Activated CD4-positive, alpha-beta T cell treated with anti-CD3 and anti-CD28 coated beads, Interleukin-2, Interleukin-4, amounts not matched to agents 100 ng/mL and 50 ng/mL, durations not matched to agents 16 hours and 8 hours (primary cell): Measurements from ENCODE around the gene SYDE1.

ENCODE experiments used
- DNase-seq: peaks from one replicate; pipeline ENCODE4 v3.0.0-alpha.2; 2020; ENCODE audit warnings: low spot score

The SYDE1 gene

DNA sequence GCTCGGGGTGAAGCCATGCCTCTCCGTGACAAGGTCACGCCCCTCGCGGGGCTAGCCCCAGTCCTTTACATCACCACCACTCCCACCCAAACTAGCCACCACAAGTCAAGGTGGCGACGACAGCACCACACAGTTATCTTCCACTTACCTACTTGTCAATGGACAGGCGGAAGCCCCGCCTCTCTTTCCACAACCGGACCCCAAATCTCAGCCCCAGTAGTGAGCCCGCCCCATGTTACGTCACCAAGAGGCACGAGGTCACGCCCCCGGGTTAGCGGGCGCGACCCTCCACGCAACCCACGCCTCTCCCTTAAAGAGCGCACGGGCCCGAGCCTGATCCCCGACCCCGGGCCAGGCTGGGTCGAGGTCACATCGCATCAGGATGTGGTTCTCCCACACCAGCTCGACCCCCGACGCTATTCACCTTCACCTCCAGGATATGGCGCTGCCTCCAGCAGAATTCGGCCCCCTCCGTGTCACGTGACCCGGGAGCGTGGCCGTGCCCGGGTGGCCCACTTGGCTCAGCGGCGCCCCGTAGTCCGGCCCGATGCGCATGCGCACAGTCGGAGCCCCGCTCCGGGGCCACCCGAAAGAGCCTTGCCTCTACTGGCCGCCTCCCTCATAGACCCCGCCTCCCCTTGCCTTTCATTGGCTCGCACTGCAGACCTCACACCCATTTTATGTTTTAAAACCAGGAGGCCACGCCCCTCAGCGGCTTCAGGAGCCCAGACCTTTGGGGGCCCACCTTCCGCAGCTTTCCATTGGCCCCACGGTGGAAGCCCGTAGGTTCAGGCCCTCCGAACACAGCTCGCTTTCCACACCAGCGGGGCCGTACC is 18.2 kb downstream of the SYDE1 start:
- peak; percentile 98 for DNase-seq

DNA sequence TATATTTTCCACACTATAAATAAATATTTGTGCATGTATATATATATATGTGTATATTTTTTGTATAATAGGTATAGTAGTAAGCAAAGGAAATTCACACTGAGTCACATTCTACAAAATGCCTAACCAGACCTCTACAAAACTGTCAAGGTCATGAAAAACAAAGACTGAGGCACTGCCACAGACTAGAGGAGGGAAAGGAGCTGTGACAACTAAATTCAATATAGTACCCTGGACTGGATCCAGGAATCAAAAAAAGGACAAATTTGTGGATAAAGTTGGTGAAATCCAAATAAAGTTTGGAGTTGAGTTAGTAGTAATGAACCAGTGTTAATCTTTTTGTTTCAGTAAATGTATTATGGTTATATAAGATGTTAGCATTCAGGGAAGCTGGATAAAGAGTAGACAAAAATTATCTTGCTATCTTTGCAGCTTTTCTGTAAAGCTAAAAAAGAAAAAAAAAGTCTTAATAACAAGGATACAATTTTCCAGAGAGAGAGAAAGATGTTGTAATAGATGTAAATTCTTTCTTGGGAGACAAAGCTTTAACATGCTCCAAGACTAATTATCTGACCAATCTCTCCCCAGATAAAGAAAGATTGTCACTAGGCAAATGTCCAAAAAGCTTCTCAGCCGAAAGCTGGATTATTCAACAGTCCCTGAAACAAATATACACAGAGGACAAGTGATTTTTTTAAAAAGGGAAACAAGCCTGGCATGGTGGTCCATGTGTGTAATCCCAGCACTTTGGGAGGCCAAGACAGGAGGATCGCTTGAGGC is 19.1 kb downstream of the SYDE1 start:
- no peak for DNase-seq

DNA sequence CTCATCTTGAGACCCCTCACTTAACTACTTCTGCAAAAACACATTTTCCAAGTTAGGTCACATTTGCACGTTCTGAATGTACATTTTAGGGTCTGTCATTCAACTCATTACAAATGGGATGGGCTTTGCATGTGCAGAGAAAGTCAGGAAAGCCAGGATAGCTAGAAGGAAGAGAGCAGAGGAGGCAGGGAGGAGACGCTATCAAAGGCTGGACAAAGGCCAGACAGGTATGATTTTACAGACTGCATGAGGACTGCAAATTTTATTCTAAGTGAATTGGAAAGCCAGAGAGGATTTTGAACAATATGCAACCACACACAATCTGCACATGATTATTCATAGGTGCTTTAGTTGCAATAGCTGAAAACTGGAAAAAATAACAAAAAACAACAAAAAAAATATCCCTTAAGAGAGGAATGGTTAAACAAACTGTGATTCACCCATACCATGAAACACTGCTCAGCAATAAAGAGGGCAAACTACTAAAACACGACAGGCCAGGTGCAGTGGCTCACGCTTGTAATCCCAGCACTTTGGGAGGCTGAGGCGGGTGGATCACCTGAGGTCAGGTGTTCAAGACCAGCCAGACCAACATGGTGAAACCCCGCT is 21.1 kb downstream of the SYDE1 start:
- no peak for DNase-seq

DNA sequence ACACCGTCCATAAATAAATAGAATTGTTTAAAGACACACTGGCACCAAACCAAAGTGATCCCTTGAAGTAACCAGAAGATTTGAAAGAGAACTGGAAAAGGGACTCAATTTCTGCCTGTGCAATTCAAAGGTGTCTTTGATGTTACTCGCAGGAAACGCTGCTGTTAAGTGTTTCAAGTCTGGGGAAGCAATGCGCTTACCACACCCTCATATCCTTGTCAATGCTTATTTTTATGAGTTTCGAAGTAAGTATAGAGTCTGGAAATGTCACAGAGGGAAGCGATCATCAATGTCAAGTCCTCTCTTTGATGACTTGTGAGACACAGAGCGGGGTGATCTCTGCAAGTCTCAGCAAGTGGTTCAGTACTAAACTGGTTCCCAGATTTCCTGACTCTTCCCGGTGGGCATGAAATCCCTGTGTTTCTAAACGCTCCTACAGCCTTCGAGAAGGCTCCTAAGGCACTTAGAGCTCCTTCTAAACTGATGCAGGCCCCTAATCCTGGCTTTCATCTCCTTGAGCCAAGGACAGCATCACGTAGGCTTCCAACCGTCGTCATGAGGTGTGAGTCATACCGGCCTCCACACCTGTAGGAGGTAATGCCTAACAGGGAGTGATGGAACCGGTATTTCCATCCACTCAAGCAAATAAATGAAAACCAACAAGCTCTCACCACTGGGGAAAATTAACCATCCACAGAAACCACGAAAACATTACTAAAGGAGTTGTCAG is 22.8 kb downstream of the SYDE1 start:
- no peak for DNase-seq

DNA sequence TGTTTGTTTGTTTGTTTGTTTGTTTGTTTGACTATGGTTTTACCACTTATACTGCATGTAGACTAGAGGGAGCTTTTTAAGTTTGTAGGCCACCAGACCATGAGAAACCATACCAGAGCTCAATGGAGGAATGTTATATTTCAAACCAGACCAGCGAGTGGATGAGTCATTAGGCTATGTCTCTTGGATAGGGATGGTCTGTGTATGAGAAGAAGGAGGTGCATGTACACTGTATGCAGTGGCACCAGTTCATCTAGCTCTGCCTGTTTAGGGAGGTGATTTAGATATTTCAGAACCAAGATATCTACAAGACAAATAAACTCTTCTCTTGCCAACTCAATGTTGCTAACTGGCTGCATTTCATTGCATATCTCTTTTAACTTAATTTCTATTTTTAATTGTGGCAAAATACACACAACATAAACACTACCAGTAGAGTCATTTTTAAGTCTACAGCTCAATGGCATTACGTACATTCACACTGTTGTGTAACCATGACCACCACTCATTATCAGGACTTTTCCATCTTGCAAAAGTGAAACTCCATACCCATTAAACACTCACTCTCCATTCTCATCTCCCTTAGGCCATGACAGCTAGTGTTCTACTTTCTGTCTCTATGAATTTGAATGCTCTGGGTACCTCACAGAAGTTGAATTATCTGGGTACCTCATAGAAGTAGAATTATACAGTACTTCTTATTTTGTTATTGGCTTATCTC is 29.2 kb downstream of the SYDE1 start:
- no peak for DNase-seq

DNA sequence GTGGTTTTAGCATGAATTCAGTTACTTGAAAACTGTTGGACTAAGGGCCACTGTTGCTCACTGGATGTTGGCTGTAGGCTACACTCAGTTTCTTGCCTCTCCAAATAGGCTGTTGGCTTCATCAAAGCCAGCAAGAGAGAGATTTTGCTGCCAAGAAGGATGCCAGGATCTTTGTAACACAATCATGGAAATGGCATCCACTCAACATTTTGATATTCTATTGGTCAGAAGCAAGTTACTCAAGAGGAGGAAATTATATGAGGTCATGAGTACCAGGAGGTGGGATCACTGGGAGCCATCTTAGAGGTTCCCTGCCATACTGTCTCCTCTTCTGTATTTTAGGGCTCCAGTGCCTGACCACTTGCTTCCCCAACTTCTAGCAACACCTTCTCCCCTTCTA is 30.6 kb downstream of the SYDE1 start:
- DNase-seq, result no peak

DNA sequence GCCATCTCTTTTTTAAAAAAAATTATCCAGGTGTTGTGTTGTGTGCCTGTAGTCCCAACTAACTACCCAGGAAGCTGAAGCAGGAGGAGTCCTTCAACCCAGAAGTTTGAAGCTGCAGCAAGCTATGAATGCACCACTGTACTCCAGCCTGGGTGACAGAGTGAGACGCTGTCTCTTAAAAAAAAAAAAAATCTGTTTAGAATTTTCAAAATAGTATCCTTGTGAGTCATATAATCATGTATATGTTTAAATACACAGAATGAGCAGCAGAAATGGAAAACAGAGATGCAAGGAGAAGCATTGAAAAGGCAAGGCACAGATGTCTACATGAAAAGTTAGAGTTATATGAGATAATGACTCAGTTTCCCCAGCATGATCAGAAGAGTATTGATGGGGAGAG is 31.2 kb downstream of the SYDE1 start:
- DNase-seq, result no peak

DNA sequence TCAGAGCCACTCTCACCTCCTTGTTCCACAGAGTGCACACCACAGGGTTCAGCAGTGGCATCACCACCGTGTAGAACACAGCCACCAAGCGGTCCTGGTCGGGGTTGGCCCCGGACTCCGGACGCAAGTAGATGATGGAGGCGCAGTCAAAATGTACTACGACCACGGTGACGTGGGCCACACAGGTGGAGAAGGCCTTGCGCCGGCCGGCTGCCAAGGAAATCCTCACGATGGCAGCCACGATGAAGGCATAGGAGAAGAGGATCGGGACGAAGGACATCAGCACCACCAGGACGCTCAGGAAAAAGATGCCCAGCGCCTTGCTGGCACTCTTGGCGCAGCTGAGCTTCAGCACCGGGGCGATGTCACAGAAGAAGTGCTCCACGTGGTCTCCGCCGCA is 33.9 kb downstream of the SYDE1 start:
- no peak for DNase-seq

DNA sequence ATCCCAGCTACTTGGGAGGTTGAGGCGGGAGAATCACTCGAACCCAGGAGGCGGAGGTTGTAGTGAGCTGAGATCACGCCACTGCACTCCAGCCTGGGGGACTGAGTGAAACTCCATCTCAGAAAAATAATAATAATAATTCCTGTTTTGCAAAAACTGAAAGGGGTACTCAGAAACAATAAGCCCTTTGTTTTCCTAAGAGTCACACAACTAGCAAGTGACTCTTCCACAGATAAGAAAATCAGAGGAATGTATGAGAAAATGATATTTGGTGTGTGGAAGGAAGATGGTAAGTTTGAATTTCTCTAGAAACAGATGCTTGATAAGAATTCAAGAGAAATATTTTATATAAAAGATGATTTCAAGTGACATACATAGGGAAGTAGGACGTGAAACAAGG is 35.1 kb downstream of the SYDE1 start:
- no peak for DNase-seq

DNA sequence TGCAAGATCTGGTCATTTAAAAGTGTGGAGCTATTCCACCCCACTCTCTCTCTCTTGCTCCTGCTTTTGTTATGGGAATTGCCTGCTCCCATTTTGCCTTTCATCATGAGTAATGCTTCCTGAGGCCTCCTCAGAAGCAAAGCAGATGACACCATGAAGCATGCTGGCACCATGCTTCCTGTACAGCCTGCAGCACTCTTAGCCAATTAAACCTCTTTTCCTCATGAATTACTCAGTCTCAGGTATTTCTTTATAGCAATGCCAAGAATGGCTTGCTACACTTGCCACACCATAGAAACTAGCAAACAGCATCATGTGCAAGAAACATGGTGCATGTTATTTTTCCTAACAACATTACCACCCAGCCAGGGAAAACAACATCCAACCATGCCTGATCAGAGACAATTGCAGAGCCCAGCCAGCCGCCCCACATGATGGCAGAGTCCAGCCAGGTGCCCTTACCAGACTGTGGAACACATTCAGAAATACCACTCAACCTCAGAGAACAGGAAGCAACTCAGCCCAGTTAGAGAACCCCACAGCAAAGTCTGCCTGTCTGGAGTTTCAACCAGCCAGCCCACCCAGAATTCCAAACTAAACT is 36.9 kb downstream of the SYDE1 start:
- no peak for DNase-seq

DNA sequence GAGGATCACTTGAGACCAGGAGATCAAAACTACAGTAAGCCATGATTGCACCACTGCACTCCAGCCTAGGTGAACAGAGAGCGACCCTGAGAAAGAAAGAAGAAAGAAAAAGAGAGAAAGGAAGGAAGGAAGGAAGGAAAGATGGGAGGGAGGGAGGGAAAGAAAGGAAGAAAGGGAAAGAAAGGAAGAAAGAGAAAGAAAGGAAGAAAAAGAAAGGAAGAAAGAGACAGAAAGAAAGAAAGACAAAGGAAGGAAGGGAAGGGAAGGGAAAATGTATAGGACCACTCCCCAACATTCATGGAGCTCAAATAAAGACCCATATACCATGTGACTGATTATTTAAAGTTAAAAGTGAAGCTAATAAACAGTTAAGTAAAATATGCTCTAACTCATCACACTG is 39.9 kb downstream of the SYDE1 start:
- DNase-seq, result no peak

DNA sequence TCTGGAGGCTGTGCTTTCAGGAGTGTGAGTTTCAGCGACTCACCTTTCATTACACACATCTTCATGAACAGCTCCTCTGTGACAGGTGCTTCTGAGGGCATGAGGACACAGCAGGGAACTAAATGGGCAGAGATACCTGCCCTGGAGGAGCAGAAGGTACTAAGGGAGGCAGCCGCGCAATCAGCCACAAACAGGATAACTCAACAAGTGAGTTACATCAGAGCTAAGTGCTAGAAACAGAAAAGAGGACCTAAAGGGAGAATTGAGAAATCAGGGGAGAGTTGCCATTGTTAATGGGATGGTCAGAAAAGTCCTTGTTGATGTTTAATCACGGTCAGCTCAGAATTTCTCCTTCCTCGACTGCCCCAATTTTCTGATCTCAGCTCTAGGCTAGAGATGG is 42.5 kb downstream of the SYDE1 start:
- no peak for DNase-seq

DNA sequence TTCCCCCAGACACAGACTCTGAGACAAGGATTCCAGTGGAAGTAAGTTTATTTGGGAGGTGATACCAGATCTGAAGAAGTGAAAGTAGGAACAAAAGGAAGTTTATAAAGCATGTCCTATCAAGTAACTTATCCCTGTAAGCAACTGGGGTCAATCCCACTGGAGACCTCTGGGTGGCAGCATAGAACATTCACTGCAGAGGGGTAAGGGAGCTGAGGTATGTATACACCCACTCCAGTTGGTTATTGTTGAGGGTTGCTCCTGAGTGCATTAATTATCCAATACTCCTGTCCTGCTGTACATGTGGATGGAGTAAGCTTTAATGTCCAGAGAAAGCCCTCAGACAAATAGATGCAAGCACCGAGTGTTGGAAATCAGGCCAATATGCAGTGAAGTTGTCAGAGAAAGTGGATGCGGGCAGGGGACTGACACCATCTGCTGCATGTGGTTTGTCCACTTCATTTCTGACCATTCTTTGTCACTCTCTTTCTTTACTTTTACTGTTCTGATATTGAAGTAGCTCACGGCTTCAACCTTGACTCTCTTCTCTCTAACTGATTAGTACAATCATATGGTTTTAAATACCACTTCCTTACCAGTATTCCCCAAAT is 46.9 kb downstream of the SYDE1 start:
- peak; percentile 35 for DNase-seq

DNA sequence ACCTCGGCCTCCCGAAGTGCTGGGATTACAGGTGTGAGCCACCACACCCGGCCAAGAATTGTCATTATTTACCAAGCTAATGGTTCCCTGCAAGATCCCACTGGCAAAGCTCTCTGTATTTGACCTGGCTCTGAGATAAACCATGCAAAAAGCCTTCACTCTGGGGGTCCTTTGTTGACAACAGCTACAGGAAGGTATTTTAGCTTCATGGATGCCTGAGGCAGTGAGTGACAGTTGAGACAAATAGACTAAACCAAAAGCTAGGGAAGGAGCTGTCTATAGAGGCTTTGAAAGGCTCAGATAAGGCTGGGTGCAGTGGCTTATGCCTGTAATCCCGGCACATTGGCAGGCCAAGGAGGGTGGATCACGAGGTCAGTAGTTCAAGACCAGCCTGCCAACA is 48.1 kb downstream of the SYDE1 start:
- DNase-seq, result no peak

DNA sequence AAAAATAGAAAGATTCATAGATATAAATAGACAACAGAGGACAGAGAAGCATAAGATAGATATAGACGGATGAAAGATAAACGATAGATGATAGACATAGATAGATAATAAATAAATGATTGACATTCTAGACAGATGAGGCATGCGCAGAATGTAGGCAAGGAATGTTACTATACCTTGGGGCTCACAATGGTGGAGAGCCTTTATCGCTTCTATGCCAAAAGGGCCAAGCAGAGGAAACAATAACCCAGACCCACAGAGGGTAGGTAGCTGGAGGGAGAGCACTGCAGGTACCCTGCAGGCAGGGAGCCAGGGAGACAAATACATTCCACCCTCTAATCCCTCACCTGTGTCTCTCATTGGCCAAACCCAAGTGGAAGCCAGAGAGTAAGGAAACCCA is 49.2 kb downstream of the SYDE1 start:
- DNase-seq, result no peak

DNA sequence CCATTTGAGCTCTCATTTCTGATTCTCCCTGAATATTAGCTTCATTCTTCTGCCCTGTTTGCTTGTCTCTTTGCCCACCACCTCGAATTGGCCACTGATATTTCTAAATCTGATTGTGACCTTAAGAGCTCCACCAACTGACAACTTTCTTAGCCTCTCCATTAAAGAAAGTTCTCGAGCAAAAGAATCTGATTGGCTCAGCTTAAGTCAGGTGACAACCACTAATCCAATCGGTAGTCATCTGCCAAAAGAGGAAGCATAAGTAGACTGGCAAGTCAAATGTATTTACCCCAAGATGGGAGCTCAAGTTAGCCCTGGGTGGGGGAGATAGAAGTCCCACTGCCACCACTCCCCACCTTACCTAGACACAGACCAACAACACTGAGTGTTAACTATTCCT is 52.0 kb downstream of the SYDE1 start:
- no peak for DNase-seq

DNA sequence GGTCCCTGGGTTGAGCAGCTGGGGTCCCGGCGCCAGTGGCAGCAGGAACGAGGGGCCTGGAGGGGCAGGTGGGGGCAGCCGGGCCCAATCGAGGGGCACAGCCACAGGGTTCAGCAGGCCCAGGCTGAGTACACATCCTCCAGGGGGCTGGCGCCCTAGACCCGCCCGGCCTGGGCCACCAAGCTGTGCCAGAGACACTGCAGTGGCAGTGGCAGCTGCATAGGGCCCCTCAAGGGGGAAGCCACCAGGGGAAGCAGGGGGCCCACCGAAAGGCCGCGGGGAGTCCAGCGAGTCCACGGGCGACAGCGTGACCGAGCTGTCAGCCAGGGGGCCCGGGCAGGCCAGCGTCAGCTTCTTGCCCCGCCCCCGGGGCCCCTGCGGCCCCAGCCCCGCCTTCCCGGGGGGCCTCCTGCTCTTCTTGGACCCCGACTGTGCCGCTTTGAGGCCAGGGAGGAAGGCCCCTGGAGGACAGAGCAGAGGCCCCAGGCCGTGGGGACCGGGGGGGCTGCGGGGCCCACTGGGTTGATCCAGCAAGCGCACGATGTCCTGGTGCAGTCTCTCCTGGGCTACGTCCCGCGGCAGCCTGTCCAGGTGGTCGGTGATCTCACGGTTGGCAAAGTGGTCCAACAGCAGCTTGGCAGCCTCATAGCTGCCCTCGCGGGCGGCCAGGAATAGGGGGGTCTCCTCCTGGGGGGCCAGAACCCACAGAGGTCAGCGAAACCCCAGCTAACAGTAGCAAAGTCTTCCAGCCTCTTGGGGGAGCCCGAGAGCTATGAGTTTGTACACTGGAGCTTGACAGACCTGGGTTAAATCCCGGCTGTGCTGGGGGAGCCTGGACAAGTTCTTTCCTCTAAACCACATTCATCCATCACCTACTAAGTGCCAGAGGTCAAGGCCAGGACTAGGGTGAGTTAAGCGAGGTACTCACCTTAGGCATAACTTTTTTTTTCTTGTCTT is 54.1 kb downstream of the SYDE1 start:
- DNase-seq, result no peak
